Measurements from ENCODE around the gene VSIG8.
A peak's percentile ranks its signal among the peaks of the same experiment; 100 is the strongest.

Gene VSIG8

GRCh38 chr1:159827549-159827948 is 34.9 kb downstream of the VSIG8 start:
- DNase-seq (ENCODE audit: low read depth) = no peak
- TF ChIP-seq CTCF (conservative IDR thresholded peaks at IDR 0.05; ENCODE audit: low read depth, low read length) = no peak
- no peak overlapping the region for H3K4me3 ChIP-seq (ENCODE audit: low read depth, low read length)

- no peak for DNase-seq (ENCODE audit: low read depth)
Measured at GRCh38 chr1:159827102-159827490, 35.4 kb downstream of the VSIG8 start.

GRCh38 chr1:159826441-159827101 is 35.9 kb downstream of the VSIG8 start, which contains the start of gene SLAMF8:
TSS of gene SLAMF8 (plus strand) at chr1:159826873. CDS start at chr1:159826899, 26 bp downstream.
- DNase-seq (ENCODE audit: low read depth) = no peak
- H3K4me3 ChIP-seq (ENCODE audit: low read depth, low read length) = no peak within 1 kb of the TSS
- TF ChIP-seq CTCF (conservative IDR thresholded peaks at IDR 0.05; ENCODE audit: low read depth, low read length) = no peak

More at GRCh38 chr1:159827102-159827490, 35.4 kb downstream of the VSIG8 start:
- H3K4me3 ChIP-seq (ENCODE audit: low read depth, low read length) = no peak overlapping the region
- no peak for TF ChIP-seq CTCF (conservative IDR thresholded peaks at IDR 0.05; ENCODE audit: low read depth, low read length)

GRCh38 chr1:159825564-159825963 is 36.9 kb downstream of the VSIG8 start:
- no peak for DNase-seq (ENCODE audit: low read depth)
- H3K4me3 ChIP-seq (ENCODE audit: low read depth, low read length) = no peak overlapping the region
- TF ChIP-seq CTCF (conservative IDR thresholded peaks at IDR 0.05; ENCODE audit: low read depth, low read length) = no peak

GRCh38 chr1:159823406-159823805 is 39.1 kb downstream of the VSIG8 start:
- no peak for TF ChIP-seq CTCF (conservative IDR thresholded peaks at IDR 0.05; ENCODE audit: low read depth, low read length)
- no peak for DNase-seq (ENCODE audit: low read depth)
- no peak overlapping the region for H3K4me3 ChIP-seq (ENCODE audit: low read depth, low read length)

GRCh38 chr1:159821171-159821867 is 41.1 kb downstream of the VSIG8 start:
- DNase-seq (ENCODE audit: low read depth) = peak; percentile 67
- peak; percentile 80 for TF ChIP-seq CTCF (conservative IDR thresholded peaks at IDR 0.05; ENCODE audit: low read depth, low read length)
- H3K4me3 ChIP-seq (ENCODE audit: low read depth, low read length) = no peak overlapping the region
